Measurements from ENCODE around the gene WDFY1.

DNA sequence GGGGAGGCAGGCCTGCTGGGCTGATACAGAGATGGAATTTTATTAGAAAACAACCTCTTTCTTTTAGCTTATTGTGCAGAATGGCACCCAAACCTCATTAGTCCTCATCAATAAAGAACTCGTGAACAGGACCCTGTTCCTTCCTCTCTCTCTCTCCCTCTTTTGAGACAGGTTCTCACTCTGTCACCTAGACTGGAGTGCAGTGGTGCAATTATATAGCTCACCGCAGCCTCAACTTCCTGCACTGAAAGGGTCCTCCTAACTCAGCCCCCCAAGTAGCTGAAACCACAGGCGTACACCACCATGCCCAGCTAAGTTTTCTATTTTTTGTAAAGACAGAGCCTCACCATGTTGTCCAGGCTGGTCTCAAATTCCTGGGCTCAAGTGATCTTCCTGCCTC, 86.1 kb downstream of the WDFY1 start:
- TF ChIP-seq, protein P1, sequence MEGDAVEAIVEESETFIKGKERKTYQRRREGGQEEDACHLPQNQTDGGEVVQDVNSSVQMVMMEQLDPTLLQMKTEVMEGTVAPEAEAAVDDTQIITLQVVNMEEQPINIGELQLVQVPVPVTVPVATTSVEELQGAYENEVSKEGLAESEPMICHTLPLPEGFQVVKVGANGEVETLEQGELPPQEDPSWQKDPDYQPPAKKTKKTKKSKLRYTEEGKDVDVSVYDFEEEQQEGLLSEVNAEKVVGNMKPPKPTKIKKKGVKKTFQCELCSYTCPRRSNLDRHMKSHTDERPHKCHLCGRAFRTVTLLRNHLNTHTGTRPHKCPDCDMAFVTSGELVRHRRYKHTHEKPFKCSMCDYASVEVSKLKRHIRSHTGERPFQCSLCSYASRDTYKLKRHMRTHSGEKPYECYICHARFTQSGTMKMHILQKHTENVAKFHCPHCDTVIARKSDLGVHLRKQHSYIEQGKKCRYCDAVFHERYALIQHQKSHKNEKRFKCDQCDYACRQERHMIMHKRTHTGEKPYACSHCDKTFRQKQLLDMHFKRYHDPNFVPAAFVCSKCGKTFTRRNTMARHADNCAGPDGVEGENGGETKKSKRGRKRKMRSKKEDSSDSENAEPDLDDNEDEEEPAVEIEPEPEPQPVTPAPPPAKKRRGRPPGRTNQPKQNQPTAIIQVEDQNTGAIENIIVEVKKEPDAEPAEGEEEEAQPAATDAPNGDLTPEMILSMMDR (IDR thresholded peaks at IDR 0.05) = no peak
- TF ChIP-seq EP300 (IDR thresholded peaks at IDR 0.05) (no peak), POLR2A (IDR thresholded peaks at IDR 0.05) (no peak), POLR2AphosphoS5 (IDR thresholded peaks at IDR 0.05) (no peak)
